Measurements from ENCODE around the gene OXSR1.
"Not testable (repeated sequence)": the region's sequence is repeated elsewhere in the genome, so short reads cannot be mapped to it uniquely, and the experiment has no call there.

Gene OXSR1

GRCh38 chr3:38133557-38134405 lies 31.6 kb upstream of the OXSR1 start:
- TF ChIP-seq Cebpa-rat (IDR thresholded peaks at IDR 0.05) = no peak
- Histone ChIP-seq H3K9ac (peak overlapping the region in 2 of 11 experiments; percentile 27 to 35; a peak in 3 of 22 replicates), H3K9me3 (replicated peaks in 1 of 11) (no peaks in the 10 kb centered on the region), H3K4me2 (peak overlapping the region in 4 of 11 experiments; percentile 89 to 97 (median 96); a peak in 9 of 22 replicates), H3K4me3 (no peak overlapping the region), H3K4me1 (peaks cover 38 to 81% (median 58%) of the 10 kb centered on the region in 10 experiments), H3K27me3 (no peaks in the 10 kb centered on the region), H3K27ac (no peak overlapping the region), H4K20me1 (peaks cover 60 to 80% (median 75%) of the 10 kb centered on the region in 11 experiments; a peak in 20 of 22 replicates), H3K36me3 (peaks cover 61 to 66% (median 65%) of the 10 kb centered on the region in 11 experiments)

GRCh38 chr3:38134517-38135143 lies 30.7 kb upstream of the OXSR1 start:
- Histone ChIP-seq H3K4me2 (peak overlapping the region; percentile 87 to 98 (median 95); a peak in 21 of 22 replicates), H3K36me3 (peaks cover 53 to 58% (median 57%) of the 10 kb centered on the region in 11 experiments), H3K9ac (peak overlapping the region in 9 of 11 experiments; percentile 13 to 99 (median 97); a peak in 10 of 22 replicates), H3K4me3 (peak overlapping the region in 5 of 10 experiments; percentile 73 to 99 (median 95); a peak in 6 of 20 replicates), H4K20me1 (peaks cover 57 to 78% (median 67%) of the 10 kb centered on the region in 11 experiments; a peak in 20 of 22 replicates), H3K4me1 (peaks cover 41 to 74% (median 62%) of the 10 kb centered on the region in 10 experiments)
- H3K27me3 ChIP-seq; H3K9me3 ChIP-seq (replicated peaks in 1 of 11); H3K27ac ChIP-seq: not testable (repeated sequence)

- H3K9ac ChIP-seq = peak overlapping the region; percentile 80 to 99 (median 97)
- peak overlapping the region; percentile 41 to 99 (median 95); a peak in 21 of 22 replicates for H3K27ac ChIP-seq
- peaks cover 49 to 58% (median 55%) of the 10 kb centered on the region in 11 experiments for H3K36me3 ChIP-seq
Observed at GRCh38 chr3:38135621-38136277, 29.6 kb upstream of the OXSR1 start.

GRCh38 chr3:38136393-38136776 lies 29.0 kb upstream of the OXSR1 start:
- no peaks in the 10 kb centered on the region for H3K27me3 ChIP-seq
- peak overlapping the region; percentile 87 to 98 (median 95) for H3K4me2 ChIP-seq
- peaks cover 46 to 74% (median 65%) of the 10 kb centered on the region in 10 experiments for H3K4me1 ChIP-seq
- peak overlapping the region; percentile 41 to 99 (median 95); a peak in 21 of 22 replicates for H3K27ac ChIP-seq
- peaks cover 58 to 78% (median 70%) of the 10 kb centered on the region in 11 experiments; a peak in 21 of 22 replicates for H4K20me1 ChIP-seq
- peak overlapping the region; percentile 80 to 99 (median 97) for H3K9ac ChIP-seq
- H3K4me3 ChIP-seq = peak overlapping the region; percentile 73 to 99 (median 92)
- peaks cover 49 to 58% (median 55%) of the 10 kb centered on the region in 11 experiments for H3K36me3 ChIP-seq
- H3K9me3 ChIP-seq (replicated peaks in 1 of 11) = no peaks in the 10 kb centered on the region
- no peak for TF ChIP-seq Cebpa-rat (IDR thresholded peaks at IDR 0.05)

More at GRCh38 chr3:38135621-38136277, 29.6 kb upstream of the OXSR1 start:
- Histone ChIP-seq H3K4me3 (peak overlapping the region; percentile 73 to 99 (median 92)), H4K20me1 (peaks cover 59 to 78% (median 70%) of the 10 kb centered on the region in 11 experiments; a peak in 21 of 22 replicates), H3K4me1 (peaks cover 44 to 74% (median 63%) of the 10 kb centered on the region in 10 experiments), H3K4me2 (peak overlapping the region; percentile 87 to 98 (median 95))
- H3K27me3 ChIP-seq; H3K9me3 ChIP-seq (replicated peaks in 1 of 11): not testable (repeated sequence)

GRCh38 chr3:38136777-38137614 lies 28.3 kb upstream of the OXSR1 start, which contains the start of gene ACAA1:
Gene ACAA1, minus strand, starts transcription at chr3:38137127. Its CDS starts 92 bp downstream, at chr3:38137035.
- Histone ChIP-seq H3K4me1 (peaks cover 52 to 74% (median 69%) of the 10 kb centered on the region in 10 experiments), H3K4me3 (peak within 1 kb of the TSS; percentile 73 to 99 (median 92)), H3K36me3 (peaks cover 49 to 58% (median 55%) of the 10 kb centered on the region in 11 experiments), H3K9me3 (replicated peaks in 1 of 11) (no peaks in the 10 kb centered on the region), H3K4me2 (peak within 1 kb of the TSS; percentile 87 to 99 (median 98)), H3K27me3 (no peaks in the 10 kb centered on the region), H3K9ac (peak within 1 kb of the TSS; percentile 90 to 99 (median 97)), H4K20me1 (peaks cover 59 to 78% (median 70%) of the 10 kb centered on the region in 11 experiments; a peak in 21 of 22 replicates), H3K27ac (peak within 1 kb of the TSS; percentile 85 to 99 (median 96))
- TF ChIP-seq Cebpa-rat (IDR thresholded peaks at IDR 0.05) = no peak

- H3K9me3 ChIP-seq (replicated peaks in 1 of 11) = no peaks in the 10 kb centered on the region
- peaks cover 46 to 58% (median 55%) of the 10 kb centered on the region in 11 experiments for H3K36me3 ChIP-seq
- H3K4me1 ChIP-seq = peaks cover 59 to 76% (median 71%) of the 10 kb centered on the region in 10 experiments
- no peak for TF ChIP-seq Cebpa-rat (IDR thresholded peaks at IDR 0.05)
- H4K20me1 ChIP-seq = peaks cover 52 to 76% (median 68%) of the 10 kb centered on the region in 11 experiments; a peak in 21 of 22 replicates
- H3K4me2 ChIP-seq = peak overlapping the region; percentile 87 to 99 (median 97)
- H3K27ac ChIP-seq = peak overlapping the region; percentile 85 to 99 (median 96)
- no peaks in the 10 kb centered on the region for H3K27me3 ChIP-seq
- H3K9ac ChIP-seq = peak overlapping the region; percentile 90 to 99 (median 97)
- peak overlapping the region; percentile 73 to 99 (median 92) for H3K4me3 ChIP-seq
Observed at GRCh38 chr3:38137615-38138348, 27.6 kb upstream of the OXSR1 start.
